NCI-H2227 treated with DMSO at 0.1 percent for 48 hours (cell line): ENCODE data around the gene CBFA2T3.

Experiments
- DNase-seq: peaks from one replicate; lab custom pipeline; 2025; lab: John Stamatoyannopoulos, UW

CBFA2T3 gene

DNA sequence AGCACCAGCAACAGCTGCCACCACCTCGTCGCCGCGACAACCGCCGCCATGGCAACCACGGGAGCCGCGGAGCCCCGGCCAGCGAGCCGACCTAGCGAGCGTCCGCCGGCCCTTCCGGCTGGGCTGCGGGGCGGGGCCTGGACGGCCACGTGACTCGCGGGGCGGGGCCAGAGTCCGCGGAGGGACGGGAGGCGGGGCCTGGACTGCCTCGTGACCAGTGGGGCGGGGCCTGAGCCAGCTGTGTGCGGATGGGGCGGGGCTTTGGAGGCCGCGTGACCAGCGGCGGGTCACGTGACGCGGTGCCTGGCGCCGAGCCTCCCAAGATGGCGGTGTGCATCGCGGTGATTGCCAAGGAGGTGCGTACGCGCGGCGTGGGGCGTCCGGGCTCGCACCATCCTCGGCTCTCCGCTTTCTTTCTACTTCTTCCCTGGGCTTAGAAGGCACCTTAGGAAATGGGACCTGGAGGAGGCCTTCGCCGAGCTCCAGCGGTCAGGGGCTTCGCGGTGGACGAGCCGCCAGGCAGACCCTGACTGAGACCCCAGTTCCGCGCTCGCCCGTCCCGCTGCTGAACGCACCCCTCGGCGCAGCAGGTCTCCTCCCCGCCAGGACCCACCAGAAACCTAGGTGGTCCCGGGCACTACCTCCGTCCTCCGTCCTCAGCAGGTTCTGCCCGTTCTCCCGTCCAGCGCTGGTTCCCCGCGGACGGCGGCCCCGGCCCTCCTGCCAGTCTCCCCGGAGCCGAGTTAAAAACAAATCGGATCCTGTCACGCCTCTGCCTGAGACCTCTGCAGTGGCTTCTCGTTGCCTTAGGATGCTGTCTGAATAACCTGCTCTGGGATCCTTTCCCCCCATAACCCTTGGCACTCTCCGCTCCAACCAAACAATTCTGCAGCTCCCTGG is 119.9 kb downstream of the CBFA2T3 start, which contains the start of the genes GALNS and TRAPPC2L:
Gene GALNS, minus strand, starts transcription at position 120 of the 900 bp plus-strand sequence. Its CDS starts 70 bp downstream, at position 50.
Gene TRAPPC2L, plus strand, starts transcription at position 300 of the 900 bp plus-strand sequence. Its CDS starts 24 bp downstream, at position 324.
- peak; percentile 79 for DNase-seq

GRCh38 chr16:88856122-88856827 is 120.7 kb downstream of the CBFA2T3 start:
- DNase-seq = no peak

DNA sequence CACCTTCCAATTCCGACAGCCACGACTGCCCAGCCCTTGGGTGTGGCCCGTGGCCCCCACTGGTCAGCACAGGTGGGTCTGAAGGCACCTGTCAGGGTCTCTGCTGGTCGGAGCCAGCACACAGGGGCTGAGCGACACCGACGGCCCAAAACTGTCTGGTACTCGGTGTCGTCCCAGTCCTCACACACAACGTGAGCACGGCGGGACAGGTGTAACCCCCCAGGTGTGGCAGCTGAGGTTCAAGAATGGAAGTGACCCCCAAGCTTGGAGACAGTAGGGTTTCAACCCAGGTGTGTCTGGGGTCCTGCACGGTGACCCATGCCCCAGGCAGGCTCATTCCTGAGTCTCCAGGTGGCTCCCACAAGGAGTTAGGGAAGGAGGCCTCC is 121.3 kb downstream of the CBFA2T3 start:
- DNase-seq = no peak

GRCh38 chr16:88855176-88855575 is 121.8 kb downstream of the CBFA2T3 start:
- DNase-seq = no peak

GRCh38 chr16:88854306-88855111 is 122.5 kb downstream of the CBFA2T3 start:
- no peak for DNase-seq

- DNase-seq = no peak
Observed at GRCh38 chr16:88853325-88853941, 123.6 kb downstream of the CBFA2T3 start.

- no peak for DNase-seq
Observed at GRCh38 chr16:88851616-88852015, 125.4 kb downstream of the CBFA2T3 start.

DNA sequence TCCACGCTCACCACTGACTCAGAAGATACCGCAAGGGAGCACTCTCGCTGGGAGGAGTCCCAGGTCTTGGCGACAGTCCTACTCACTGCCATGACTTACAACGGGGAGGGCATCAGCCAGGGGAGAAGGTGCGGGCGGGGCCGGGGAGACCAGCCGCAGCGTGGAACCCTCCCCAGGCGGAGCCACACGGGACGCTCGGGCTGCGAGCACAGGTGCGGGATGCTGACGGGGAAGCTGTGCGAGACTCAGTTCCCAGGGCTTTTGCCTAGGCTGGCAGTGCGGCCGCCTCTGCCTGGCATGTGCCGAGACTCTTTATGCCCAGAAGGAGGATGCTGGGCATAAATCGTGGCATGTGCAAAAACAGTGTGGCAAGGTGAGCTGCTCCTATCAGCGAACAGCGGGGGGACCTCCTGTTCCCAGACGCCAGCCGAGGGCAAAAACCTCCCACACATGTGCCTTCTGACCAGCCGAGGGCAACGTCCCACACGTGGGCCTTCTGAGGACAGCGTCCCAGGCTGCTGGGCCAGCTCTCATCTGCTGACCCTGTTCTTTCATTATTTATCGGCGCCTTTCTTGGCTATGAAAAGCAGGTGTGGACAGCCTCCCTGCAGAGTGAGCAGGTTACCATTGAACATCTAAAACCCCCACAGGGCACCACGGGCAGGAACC is 126.3 kb downstream of the CBFA2T3 start:
- no peak for DNase-seq

GRCh38 chr16:88848557-88848956 is 128.4 kb downstream of the CBFA2T3 start:
- no peak for DNase-seq

DNA sequence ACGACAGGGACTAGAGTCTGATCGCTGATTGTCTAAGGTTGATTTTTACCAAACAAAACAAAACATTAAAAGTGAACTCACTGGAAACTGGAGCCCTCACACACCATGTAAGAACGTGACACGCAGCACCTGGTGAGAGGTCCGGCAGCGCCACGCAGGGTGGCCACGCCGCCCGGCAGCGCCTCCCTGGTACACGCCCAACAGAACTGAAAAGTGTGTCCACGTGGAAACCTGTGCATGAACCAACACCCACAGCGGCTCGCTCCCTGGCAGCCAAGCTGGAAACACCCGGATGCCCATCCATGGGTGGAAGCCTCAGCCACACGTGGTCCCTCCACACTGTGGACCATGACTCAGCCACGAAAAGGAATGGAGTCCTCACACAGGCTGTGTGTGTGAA is 129.4 kb downstream of the CBFA2T3 start:
- DNase-seq = no peak

GRCh38 chr16:88846088-88846487 is 130.9 kb downstream of the CBFA2T3 start:
- no peak for DNase-seq

- no peak for DNase-seq
Observed at GRCh38 chr16:88844419-88845036, 132.5 kb downstream of the CBFA2T3 start.

GRCh38 chr16:88843256-88843655 is 133.8 kb downstream of the CBFA2T3 start:
- DNase-seq = no peak

DNA sequence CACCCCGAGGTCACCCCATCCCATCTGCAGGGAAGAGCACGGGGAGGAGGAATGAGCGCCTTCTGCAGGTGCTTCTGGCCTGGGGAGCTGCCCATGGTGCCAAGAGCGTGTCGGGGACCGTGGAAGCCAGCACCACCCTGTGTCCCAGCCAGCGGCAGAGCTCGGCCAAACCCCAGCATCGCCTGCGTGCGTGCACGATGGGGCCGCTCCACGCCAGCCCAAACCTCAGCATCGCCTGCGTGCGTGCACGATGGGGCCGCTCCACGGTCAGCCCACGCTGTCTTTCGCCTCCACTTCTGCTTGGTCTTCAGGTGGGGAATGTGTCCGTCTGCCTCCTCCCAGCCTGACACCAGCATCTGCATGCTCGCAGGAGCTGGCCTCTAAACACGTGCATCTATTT is 134.2 kb downstream of the CBFA2T3 start:
- DNase-seq = no peak

DNA sequence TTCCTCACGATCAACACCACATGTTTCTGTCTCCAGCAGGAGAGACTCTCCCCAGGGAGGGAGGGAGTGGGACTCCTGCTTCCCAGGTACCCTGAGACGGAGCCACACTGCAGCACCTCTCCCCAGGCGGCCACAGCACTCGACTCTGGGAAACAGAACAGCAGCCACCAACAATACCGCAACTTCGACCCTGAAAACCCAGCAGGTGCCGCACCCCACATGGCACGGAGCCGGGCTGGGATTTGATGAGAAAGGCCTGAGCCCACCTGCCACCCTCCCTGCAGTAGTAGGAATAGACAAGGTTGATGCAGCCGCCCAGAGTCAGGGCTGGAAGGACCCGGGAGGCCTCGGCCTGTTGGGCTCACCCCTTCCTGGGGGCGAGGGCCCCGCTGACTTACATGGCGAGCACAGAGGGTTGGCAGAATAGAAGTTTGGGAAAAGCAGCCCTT is 134.7 kb downstream of the CBFA2T3 start:
- DNase-seq = no peak

DNA sequence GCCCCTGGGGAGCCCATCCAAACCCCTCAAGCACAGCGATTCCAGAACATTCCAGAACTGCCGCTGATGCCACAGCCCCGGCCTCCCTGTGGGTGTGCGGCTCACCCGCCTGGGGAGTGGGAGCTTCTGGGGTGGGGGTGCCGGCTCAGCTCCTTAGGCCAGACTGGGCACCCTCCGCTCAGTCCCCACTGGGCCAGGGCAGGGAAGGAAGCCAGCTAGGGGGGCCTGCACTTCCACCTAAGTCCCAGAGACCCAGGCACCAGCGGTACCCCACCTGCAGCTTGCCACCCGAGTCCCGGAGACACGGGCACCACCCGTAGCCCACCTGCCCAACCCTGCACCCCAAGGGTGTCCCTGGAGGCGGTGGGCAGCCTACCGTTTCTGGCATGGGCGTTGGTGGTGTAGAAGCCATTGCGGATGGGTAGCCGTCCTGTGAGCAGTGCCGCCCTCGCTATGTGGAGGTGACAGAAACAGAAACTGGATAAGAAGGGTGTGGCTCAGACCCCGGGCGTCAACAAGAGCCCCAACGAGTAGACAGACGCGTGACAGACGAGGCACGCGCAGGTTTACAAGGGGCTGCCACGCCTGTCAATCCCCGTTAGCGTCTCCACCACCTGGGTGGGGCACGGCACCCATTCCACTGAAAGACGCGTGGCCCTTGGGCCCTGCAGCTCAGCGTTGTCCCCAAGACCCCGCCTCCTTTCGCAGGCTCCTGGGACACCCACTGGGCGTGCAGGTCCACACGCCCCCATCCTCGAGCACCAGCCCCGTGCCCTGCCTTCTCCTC is 135.3 kb downstream of the CBFA2T3 start:
- no peak for DNase-seq

- DNase-seq = no peak
Observed at GRCh38 chr16:88840600-88841215, 136.3 kb downstream of the CBFA2T3 start.

- no peak for DNase-seq
Observed at GRCh38 chr16:88839745-88840599, 137.0 kb downstream of the CBFA2T3 start.
